Trophoblast cell (in vitro differentiated cells and primary cell): ENCODE results near the gene COG1.
A peak's percentile ranks its signal among the peaks of the same experiment; 100 is the strongest.

Source experiments
- DNase-seq, 2 donors: peaks; one replicate each; pipeline ENCODE4 v3.0.0-alpha.2; 2016
- H2AFZ ChIP-seq: 2 replicates; pipeline ENCODE4 v1.6.1; 2013; ENCODE audit warnings: low read length, moderate library complexity, mild to moderate bottlenecking; ENCODE audit not compliant: insufficient read depth, poor library complexity
- H2AK5ac ChIP-seq: 2 replicates; pipeline ENCODE4 v1.6.1; 2013; ENCODE audit warnings: mild to moderate bottlenecking, low read length
- H2BK120ac ChIP-seq: 2 replicates; pipeline ENCODE4 v1.6.1; 2013; ENCODE audit warnings: low read length, mild to moderate bottlenecking, moderate library complexity; ENCODE audit not compliant: insufficient read depth, poor library complexity
- H2BK12ac ChIP-seq: 2 replicates; pipeline ENCODE4 v1.6.1; 2013; ENCODE audit warnings: mild to moderate bottlenecking, low read length, moderate library complexity
- H2BK5ac ChIP-seq: 2 replicates; pipeline ENCODE4 v1.6.1; 2013; ENCODE audit warnings: low read length, low read depth, moderate library complexity, mild to moderate bottlenecking; ENCODE audit not compliant: poor library complexity
- H3K14ac ChIP-seq: 2 replicates; pipeline ENCODE4 v1.6.1; 2013; ENCODE audit warnings: mild to moderate bottlenecking, low read length
- H3K18ac ChIP-seq: 2 replicates; pipeline ENCODE4 v1.6.1; 2013; ENCODE audit warnings: mild to moderate bottlenecking, low read length
- H3K23ac ChIP-seq: 2 replicates; pipeline ENCODE4 v1.6.1; 2013; ENCODE audit warnings: low read length
- H3K27ac ChIP-seq: 2 replicates; pipeline ENCODE4 v1.5.1; 2013; ENCODE audit warnings: low read depth, mild to moderate bottlenecking, inconsistent platforms, low read length, moderate library complexity
- H3K27me3 ChIP-seq: 2 replicates; pipeline ENCODE4 v1.6.1; 2013; ENCODE audit warnings: inconsistent platforms, mild to moderate bottlenecking, low read length, moderate library complexity; ENCODE audit not compliant: insufficient read depth
- H3K36me3 ChIP-seq, 2 experiments: 1 replicate in 1 of 2; 2 replicates in 1 of 2; pipeline ENCODE4 v1.6.1; 2013; ENCODE audit warnings: low read length in 2 of 2, mild to moderate bottlenecking in 2 of 2, moderate library complexity in 1 of 2; ENCODE audit not compliant: insufficient read depth in 2 of 2, control insufficient read depth in 1 of 2
- H3K4ac ChIP-seq: 2 replicates; pipeline ENCODE4 v1.6.1; 2013; ENCODE audit warnings: low read depth, mild to moderate bottlenecking, low read length, moderate library complexity
- H3K4me1 ChIP-seq, 2 experiments: 1 replicate in 1 of 2; 2 replicates in 1 of 2; pipeline ENCODE4 v1.6.1; 2013; ENCODE audit warnings: low read length in 2 of 2, mild to moderate bottlenecking in 2 of 2, moderate library complexity in 1 of 2; ENCODE audit not compliant: insufficient read depth in 2 of 2, control insufficient read depth in 1 of 2
- H3K4me2 ChIP-seq: 2 replicates; pipeline ENCODE4 v1.6.1; 2013; ENCODE audit warnings: inconsistent platforms, mild to moderate bottlenecking, low read length, moderate library complexity
- H3K4me3 ChIP-seq: 2 replicates; pipeline ENCODE4 v1.5.1; 2013; ENCODE audit warnings: mild to moderate bottlenecking, low read depth, low read length, inconsistent platforms
- H3K79me1 ChIP-seq: one replicate; pipeline ENCODE4 v1.6.1; 2013; ENCODE audit warnings: low read length
- H3K79me2 ChIP-seq: 2 replicates; pipeline ENCODE4 v1.6.1; 2013; ENCODE audit warnings: low read length, mild to moderate bottlenecking; ENCODE audit not compliant: control insufficient read depth, insufficient read depth, poor library complexity
- H3K9ac ChIP-seq: 2 replicates; pipeline ENCODE4 v1.6.1; 2013; ENCODE audit warnings: mild to moderate bottlenecking, low read length
- H3K9me3 ChIP-seq: 2 replicates; pipeline ENCODE4 v1.6.1; 2013; ENCODE audit warnings: low read depth, mild to moderate bottlenecking, control low read depth, inconsistent platforms, low read length; ENCODE audit not compliant: insufficient read depth
- H4K12ac ChIP-seq: 2 replicates; pipeline ENCODE4 v1.6.1; 2013; ENCODE audit warnings: low read depth, mild to moderate bottlenecking, low read length, moderate library complexity
- H4K8ac ChIP-seq: 2 replicates; pipeline ENCODE4 v1.6.1; 2013; ENCODE audit warnings: low read depth, mild to moderate bottlenecking, low read length, moderate library complexity
- H4K91ac ChIP-seq: one replicate; pipeline ENCODE4 v1.6.1; 2013; ENCODE audit warnings: low read depth, mild to moderate bottlenecking, low read length, moderate library complexity
- WGBS: extraction: QIAGEN DNeasy Blood & Tissue Kit; methylation state at CpG from one replicate; pipeline ENCODE4 v1.1.7; 2013; ENCODE audit warnings: missing lambda C conversion rate; ENCODE audit not compliant: insufficient read length, insufficient coverage; ENCODE audit errors: extremely low coverage; 5-methylcytosine and 5-hydroxymethylcytosine counted together

Gene COG1

DNA sequence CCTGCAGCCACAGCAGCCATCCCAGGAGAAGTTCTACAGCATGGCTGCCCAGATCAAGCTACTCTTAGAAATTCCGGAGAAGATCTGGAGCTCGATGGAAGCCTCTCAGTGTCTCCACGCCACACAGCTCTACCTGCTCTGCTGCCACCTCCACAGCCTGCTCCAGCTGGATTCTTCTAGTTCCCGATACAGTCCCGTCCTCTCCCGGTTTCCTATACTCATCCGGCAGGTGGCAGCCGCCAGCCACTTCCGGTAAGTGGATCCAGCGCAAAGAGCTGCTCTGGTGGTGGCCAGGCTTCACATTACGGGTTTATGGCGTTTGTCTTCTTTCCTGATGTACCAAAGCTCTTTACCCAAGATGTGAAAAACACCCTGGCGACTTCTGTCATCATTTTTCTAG, 3.6 kb downstream of the COG1 start:
- Histone ChIP-seq H2AK5ac (no peak overlapping the region), H4K12ac (no peak overlapping the region), H2BK5ac (no peak overlapping the region), H4K91ac (no peak overlapping the region), H3K9ac (no peak overlapping the region), H3K23ac (no peak overlapping the region), H2BK12ac (no peak overlapping the region), H3K18ac (no peak overlapping the region), H4K8ac (no peak overlapping the region), H3K27me3 (no peaks in the 10 kb centered on the region), H3K4me1 (peaks cover 0 to 4% of the 10 kb centered on the region in 2 experiments), H3K79me1 (peaks cover 10% of the 10 kb centered on the region), H3K36me3 (peaks cover 46 to 51% of the 10 kb centered on the region in 2 experiments), H3K27ac (no peak overlapping the region), H2BK120ac (no peak overlapping the region), H3K4me3 (no peak overlapping the region), H3K4me2 (no peak overlapping the region), H2AFZ (no peak overlapping the region), H3K4ac (no peak overlapping the region), H3K9me3 (no peaks in the 10 kb centered on the region), H3K79me2 (peaks cover 5% of the 10 kb centered on the region), H3K14ac (no peak overlapping the region)
- WGBS: no CpG with 5 or more reads among the region's 13 CpGs
- DNase-seq: peak; percentile 64 to 76

DNA sequence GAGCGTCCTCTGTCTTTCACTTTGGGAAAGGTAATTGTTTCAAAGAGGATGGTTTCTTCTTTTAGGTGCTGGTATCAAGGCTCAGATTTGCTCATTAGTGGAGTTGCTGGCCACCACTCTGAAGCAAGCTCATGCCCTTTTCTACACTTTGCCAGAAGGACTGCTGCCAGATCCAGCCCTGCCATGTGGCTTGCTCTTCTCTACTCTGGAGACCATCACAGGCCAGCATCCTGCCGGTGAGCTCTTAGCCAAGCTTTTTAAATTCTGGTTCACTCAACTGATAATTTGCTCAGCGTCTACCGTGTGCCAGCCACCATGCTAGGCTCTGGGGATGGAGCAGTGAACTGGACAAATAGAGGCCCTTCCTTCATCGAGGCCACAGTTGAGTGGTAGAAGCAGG, 4.3 kb downstream of the COG1 start:
- Histone ChIP-seq H3K27me3 (no peaks in the 10 kb centered on the region), H3K36me3 (peaks cover 48 to 55% of the 10 kb centered on the region in 2 experiments), H2AFZ (no peak overlapping the region), H3K4me1 (peaks cover 0 to 4% of the 10 kb centered on the region in 2 experiments), H4K91ac (no peak overlapping the region), H3K27ac (no peak overlapping the region), H4K8ac (no peak overlapping the region), H3K79me1 (peaks cover 10% of the 10 kb centered on the region), H2BK12ac (no peak overlapping the region), H3K79me2 (peaks cover 5% of the 10 kb centered on the region), H3K4ac (no peak overlapping the region), H4K12ac (no peak overlapping the region), H3K14ac (no peak overlapping the region), H3K4me2 (no peak overlapping the region), H2BK120ac (no peak overlapping the region), H3K9ac (no peak overlapping the region), H3K4me3 (no peak overlapping the region), H3K9me3 (no peaks in the 10 kb centered on the region), H3K23ac (no peak overlapping the region), H2AK5ac (no peak overlapping the region), H2BK5ac (no peak overlapping the region), H3K18ac (no peak overlapping the region)
- DNase-seq: no peak
- no CpG with 5 or more reads among the region's 5 CpGs for WGBS

DNA sequence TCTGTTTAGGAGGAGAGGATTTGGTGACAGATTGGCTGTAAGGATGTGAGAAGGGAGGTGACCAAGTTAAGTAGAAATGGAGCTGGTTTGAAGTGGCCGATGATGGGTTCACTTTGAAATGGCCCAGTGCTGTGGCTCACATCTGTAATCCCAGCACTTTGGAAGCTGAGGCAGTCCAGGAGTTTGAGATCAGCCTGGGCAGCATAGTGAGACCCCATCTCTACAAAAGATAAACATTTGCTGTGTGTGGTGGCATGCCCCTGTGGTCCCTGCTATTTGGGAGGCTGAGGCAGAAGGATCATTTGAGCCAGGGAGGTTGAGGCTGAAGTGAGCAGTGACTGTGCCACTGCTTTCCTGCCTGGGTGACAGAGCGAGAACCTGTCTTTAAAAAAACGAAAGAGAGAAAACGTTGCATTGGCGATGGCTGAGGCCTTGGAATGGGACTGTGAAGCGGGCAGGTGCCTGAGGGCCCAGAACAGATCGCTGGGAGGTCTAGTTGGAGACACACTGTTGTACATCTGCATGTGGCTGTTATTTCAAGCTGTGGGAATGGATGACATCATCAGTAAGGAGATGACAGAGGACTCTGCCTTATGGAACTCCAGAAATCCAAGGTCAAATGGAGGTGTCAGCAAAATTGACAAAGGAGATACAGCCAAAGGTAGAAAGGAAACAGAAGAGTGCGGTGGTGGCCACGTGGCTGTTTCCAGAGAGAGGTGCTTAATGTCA, 5.5 kb downstream of the COG1 start:
- Histone ChIP-seq H3K79me2 (peaks cover under 1% of the 10 kb centered on the region), H2BK5ac (no peak overlapping the region), H4K8ac (no peak overlapping the region), H3K4me1 (peaks cover 0 to 4% of the 10 kb centered on the region in 2 experiments), H4K12ac (no peak overlapping the region), H2AFZ (no peak overlapping the region), H3K23ac (no peak overlapping the region), H3K18ac (no peak overlapping the region), H2AK5ac (no peak overlapping the region), H3K4me3 (no peak overlapping the region), H3K36me3 (peaks cover 55 to 66% of the 10 kb centered on the region in 2 experiments), H3K14ac (no peak overlapping the region), H3K9ac (no peak overlapping the region), H3K4ac (no peak overlapping the region), H3K9me3 (no peaks in the 10 kb centered on the region), H4K91ac (no peak overlapping the region), H3K4me2 (no peak overlapping the region), H3K79me1 (peaks cover under 1% of the 10 kb centered on the region), H2BK120ac (no peak overlapping the region), H3K27ac (no peak overlapping the region), H3K27me3 (no peaks in the 10 kb centered on the region), H2BK12ac (no peak overlapping the region)
- no CpG with 5 or more reads among the region's 9 CpGs for WGBS
- DNase-seq: peak in 1 of 2 donors; percentile 28

DNA sequence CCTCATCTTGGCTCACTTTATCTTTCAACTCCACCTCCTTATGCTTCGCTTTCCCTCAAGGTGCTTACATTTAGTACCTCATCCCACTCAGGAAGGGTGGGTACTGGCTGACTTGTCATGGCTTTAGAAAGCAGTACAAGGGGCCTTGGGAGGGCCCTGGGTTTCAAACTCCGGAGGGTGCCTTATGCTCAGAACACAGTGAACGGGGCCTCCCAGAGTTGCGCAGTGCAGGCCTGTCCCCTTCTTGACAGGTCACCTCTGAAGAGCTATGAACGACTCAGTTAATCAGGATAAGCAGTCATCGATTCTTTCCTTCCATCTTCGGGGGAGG, 6.0 kb downstream of the COG1 start:
- Histone ChIP-seq H3K79me2 (no peaks in the 10 kb centered on the region), H4K91ac (no peak overlapping the region), H3K9ac (no peak overlapping the region), H3K18ac (no peak overlapping the region), H2BK12ac (no peak overlapping the region), H2AFZ (no peak overlapping the region), H4K12ac (no peak overlapping the region), H3K36me3 (peaks cover 58 to 71% of the 10 kb centered on the region in 2 experiments), H3K23ac (no peak overlapping the region), H3K4me2 (no peak overlapping the region), H2BK5ac (no peak overlapping the region), H3K14ac (no peak overlapping the region), H3K4ac (no peak overlapping the region), H3K27me3 (no peaks in the 10 kb centered on the region), H2BK120ac (no peak overlapping the region), H4K8ac (no peak overlapping the region), H3K4me1 (peaks cover 0 to under 1% of the 10 kb centered on the region in 2 experiments), H3K27ac (no peak overlapping the region), H3K79me1 (no peaks in the 10 kb centered on the region), H3K4me3 (no peak overlapping the region), H3K9me3 (no peaks in the 10 kb centered on the region), H2AK5ac (no peak overlapping the region)
- WGBS: no CpG with 5 or more reads among the region's 7 CpGs
- no peak for DNase-seq
